C4-2B (cell line): ENCODE results near the gene INSIG1.

ENCODE experiments used
- ZFX ChIP-seq: fragments of 450-650 bp; IDR thresholded peaks from 2 replicates; pipeline ENCODE4 v1.6.1; 2017
- TF ChIP-seq, protein P1 (sequence below): fragments of 450-650 bp; conservative IDR thresholded peaks from 2 replicates; pipeline ENCODE4 v1.5.1; 2017; ENCODE audit warnings: mild to moderate bottlenecking

DNA sequence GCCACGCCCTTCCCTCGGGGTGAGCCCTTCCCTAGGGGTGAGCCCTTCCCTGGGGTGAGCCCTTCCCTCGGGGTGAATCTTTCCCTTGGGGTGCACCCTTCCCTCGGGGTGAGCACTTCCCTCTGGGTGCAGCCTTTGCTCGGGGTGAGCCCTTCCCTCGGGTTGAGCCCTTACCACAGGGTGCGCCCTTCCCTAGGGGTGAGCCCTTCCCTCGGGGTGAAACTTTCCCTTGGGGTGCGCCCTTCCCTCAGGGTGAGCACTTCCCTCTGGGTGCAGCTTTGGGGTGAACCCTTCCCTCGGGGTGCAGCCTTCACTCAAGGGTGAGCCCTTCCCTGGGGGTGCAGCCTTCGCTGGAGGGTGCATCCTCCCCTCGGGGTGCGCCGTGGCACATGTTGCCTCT is 34.6 kb upstream of the INSIG1 start:
- TF ChIP-seq, protein P1, sequence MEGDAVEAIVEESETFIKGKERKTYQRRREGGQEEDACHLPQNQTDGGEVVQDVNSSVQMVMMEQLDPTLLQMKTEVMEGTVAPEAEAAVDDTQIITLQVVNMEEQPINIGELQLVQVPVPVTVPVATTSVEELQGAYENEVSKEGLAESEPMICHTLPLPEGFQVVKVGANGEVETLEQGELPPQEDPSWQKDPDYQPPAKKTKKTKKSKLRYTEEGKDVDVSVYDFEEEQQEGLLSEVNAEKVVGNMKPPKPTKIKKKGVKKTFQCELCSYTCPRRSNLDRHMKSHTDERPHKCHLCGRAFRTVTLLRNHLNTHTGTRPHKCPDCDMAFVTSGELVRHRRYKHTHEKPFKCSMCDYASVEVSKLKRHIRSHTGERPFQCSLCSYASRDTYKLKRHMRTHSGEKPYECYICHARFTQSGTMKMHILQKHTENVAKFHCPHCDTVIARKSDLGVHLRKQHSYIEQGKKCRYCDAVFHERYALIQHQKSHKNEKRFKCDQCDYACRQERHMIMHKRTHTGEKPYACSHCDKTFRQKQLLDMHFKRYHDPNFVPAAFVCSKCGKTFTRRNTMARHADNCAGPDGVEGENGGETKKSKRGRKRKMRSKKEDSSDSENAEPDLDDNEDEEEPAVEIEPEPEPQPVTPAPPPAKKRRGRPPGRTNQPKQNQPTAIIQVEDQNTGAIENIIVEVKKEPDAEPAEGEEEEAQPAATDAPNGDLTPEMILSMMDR: no peak
- no peak for TF ChIP-seq ZFX
